Central memory CD8-positive, alpha-beta T cell (primary cell): Measurements from ENCODE around the gene SSC5D.

Source experiments
- ATAC-seq: fragments of 150-1000 bp; cut with Tn5 transposase; replicated peaks from 2 replicates; pipeline ENCODE4 v1.10.0; 2022; ENCODE audit warnings: mild to moderate bottlenecking, moderate FRiP score, moderate number of reproducible peaks; ENCODE audit not compliant: poor library complexity, severe bottlenecking; ENCODE audit errors: extremely low read depth
- DNase-seq, 2 donors: peaks; one replicate each; pipeline ENCODE4 v3.0.0; 2021; ENCODE audit warnings: low spot score in 2 of 2
- H3K27ac Mint-ChIP-seq: one replicate; pipeline ENCODE4 v1.8.0; 2022; ENCODE audit warnings: low read depth, mild to moderate bottlenecking, moderate library complexity, mixed read lengths
- H3K27me3 Mint-ChIP-seq: one replicate; pipeline ENCODE4 v1.8.0; 2022; ENCODE audit warnings: mixed read lengths
- H3K36me3 Mint-ChIP-seq: one replicate; pipeline ENCODE4 v1.8.0; 2022; ENCODE audit warnings: mild to moderate bottlenecking, moderate library complexity, mixed read lengths; ENCODE audit not compliant: insufficient read depth
- H3K4me1 Mint-ChIP-seq: one replicate; pipeline ENCODE4 v1.8.0; 2022; ENCODE audit warnings: mixed read lengths
- H3K4me3 Mint-ChIP-seq: one replicate; pipeline ENCODE4 v1.8.0; 2022; ENCODE audit warnings: mild to moderate bottlenecking, moderate library complexity, mixed read lengths
- H3K9me3 Mint-ChIP-seq: one replicate; pipeline ENCODE4 v1.8.0; 2022; ENCODE audit warnings: mixed read lengths

The SSC5D gene

DNA sequence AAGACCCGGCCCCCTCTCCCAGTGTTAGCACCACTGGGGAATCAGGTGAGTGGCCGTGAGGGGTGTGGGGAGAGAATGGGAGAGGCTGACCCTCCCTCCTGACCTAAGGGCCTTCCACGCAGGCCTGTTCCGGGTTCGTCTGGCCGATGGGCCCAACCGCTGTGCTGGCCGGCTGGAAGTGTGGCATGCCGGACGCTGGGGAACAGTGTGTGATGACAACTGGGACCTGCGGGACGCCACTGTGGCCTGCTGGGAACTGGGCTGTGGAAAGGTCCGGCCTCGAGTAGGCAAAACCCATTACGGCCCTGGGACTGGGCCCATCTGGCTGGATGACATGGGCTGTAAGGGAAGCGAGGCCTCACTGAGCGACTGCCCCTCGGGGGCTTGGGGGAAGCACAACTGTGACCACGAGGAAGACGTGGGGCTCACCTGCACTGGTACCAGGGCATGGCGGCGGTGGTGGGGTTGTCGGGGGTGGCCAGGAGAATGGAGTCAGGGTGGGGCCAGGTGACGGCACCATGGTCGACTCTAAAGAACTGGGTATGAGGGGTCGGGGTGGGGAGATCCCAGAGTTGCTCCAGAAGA is 12.2 kb downstream of the SSC5D start:
- Mint-ChIP-seq H3K27me3 (no peaks in the 10 kb centered on the region), H3K27ac (no peak overlapping the region), H3K9me3 (no peaks in the 10 kb centered on the region), H3K4me3 (no peak overlapping the region), H3K4me1 (peaks cover 13% of the 10 kb centered on the region), H3K36me3 (peaks cover 16% of the 10 kb centered on the region)
- DNase-seq (no peak), ATAC-seq (no peak)

DNA sequence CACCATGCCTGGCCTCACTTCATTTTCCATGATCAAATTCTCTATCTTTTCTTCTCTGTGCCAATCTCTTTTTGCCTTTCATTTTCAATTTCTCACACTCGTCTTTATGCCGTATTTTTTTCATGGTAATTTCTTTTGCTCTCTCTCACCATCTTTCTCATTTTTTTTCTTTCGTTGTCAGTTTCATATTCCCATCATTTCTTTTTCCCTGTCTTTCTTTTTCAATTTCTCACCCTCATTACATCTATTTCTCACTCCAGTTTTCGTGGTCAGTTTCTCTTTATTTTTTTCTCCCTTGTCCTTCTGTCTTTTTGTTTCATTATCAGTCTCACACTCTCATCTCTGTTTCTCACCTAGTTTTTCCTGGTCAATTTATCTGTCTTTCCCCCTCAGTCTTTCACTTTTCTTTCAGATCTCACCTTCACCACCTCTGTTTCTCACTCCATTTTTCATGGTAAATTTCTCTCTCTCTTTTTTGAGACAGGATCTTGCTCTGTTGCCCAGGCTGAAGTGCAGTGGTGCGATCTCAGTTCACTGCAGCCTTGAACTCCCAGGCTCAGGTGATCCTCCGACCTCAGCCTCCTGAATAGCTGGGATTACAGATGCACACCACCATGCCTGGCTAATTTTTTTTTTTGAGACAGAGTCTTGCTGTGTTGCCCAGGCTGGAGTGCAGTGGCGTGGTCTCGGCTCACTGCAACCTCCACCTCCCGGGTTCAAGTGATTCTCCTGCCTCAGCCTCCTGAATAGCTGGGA is 14.1 kb downstream of the SSC5D start:
- no peak for DNase-seq
- peaks cover 2% of the 10 kb centered on the region for H3K27me3 Mint-ChIP-seq
- H3K9me3 Mint-ChIP-seq = no peaks in the 10 kb centered on the region
- H3K4me3 Mint-ChIP-seq = no peak overlapping the region
- no peak overlapping the region for H3K27ac Mint-ChIP-seq
- H3K36me3 Mint-ChIP-seq = peaks cover 16% of the 10 kb centered on the region
- peaks cover 13% of the 10 kb centered on the region for H3K4me1 Mint-ChIP-seq
- no peak for ATAC-seq

DNA sequence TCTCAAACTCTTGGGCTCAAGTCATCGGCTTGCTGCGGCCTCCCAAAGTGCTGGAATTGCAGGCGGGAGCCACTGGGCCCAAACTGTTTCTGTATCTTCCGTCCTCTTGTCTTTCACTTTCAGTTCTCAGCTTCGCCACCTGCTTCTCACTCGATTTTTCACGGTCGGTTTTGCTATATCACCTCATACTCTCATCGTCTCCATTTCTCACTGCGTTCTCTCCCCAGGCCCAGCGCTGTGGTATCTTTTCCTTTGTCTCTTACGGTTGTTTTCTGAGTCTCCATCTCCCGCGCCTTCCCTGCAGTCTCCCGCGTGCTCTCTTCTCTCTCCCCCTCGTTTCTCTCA is 14.9 kb downstream of the SSC5D start:
- no peak for DNase-seq
- peak; percentile 25 for ATAC-seq
- Mint-ChIP-seq H3K36me3 (peaks cover 16% of the 10 kb centered on the region), H3K4me3 (peak overlapping the region; percentile 84), H3K27ac (peak overlapping the region; percentile 82), H3K9me3 (no peaks in the 10 kb centered on the region), H3K27me3 (peaks cover 9% of the 10 kb centered on the region), H3K4me1 (peaks cover 13% of the 10 kb centered on the region)

DNA sequence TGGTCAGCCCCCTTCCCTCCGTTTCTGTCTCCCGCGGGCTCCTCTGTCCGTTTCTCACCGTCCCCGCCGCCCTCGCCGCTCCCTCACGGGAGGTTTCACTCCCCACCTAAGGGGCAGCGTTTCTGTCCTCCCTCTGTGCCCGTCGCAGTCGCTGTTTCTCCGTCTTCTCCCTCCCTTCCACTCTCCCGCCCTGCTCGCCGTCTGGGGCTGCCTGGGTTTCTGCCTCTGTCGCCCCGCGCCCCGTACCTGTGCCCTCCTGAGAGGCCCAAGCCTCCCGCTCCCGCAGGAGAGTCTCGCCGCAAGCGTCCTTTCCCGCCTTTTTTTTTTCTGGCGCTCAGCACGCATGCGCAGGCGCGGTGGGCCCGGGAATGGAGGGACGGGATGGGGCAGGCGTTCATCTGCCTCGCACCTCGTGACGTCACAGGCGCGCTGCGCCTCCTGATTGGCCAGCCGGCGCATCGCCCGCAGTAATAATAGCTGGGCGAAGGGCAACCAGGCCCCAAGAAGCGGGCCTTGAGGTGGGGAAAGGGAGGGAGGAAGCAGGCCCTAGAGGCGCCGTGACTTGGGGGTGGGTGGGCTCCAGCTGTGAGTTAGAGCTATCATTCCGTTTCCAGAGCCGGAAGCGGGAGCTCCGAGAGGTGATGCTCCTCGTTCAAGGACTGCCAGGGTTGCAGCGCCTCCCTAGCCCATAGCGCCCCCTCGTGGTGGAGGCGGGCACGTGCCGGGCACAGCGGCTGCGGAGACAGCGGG is 15.4 kb downstream of the SSC5D start:
- peaks cover 16% of the 10 kb centered on the region for H3K36me3 Mint-ChIP-seq

DNA sequence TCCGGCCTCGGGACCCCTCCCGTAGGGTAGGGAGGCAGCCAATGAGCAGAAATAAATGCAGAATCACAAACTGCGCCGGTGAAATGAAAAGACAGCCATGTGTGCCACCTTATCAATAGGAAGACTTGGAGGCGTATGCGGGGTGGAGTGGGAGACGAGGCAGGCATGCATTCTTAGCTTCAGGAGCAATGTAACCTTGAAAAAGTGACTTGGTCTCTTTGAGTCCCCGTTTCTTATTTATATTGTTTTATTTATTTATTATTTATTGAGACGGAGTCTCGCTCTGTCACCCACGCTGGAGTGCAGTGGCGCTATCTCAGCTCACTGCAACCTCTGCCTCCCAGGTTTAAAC is 16.0 kb downstream of the SSC5D start:
- ATAC-seq (peak; percentile 5), DNase-seq (no peak)
- Mint-ChIP-seq H3K4me1 (peaks cover 13% of the 10 kb centered on the region), H3K36me3 (peaks cover 16% of the 10 kb centered on the region), H3K4me3 (peak overlapping the region; percentile 84), H3K27ac (peak overlapping the region; percentile 82), H3K27me3 (peaks cover 18% of the 10 kb centered on the region), H3K9me3 (no peaks in the 10 kb centered on the region)

More for the DNA sequence above, 15.4 kb downstream of the SSC5D start:
- peaks cover 13% of the 10 kb centered on the region for H3K27me3 Mint-ChIP-seq
- H3K4me1 Mint-ChIP-seq = peaks cover 13% of the 10 kb centered on the region
- ATAC-seq (peak; percentile 95), DNase-seq (peak; percentile 88 to 97)
- H3K9me3 Mint-ChIP-seq = no peaks in the 10 kb centered on the region
- peak overlapping the region; percentile 82 for H3K27ac Mint-ChIP-seq
- H3K4me3 Mint-ChIP-seq = peak overlapping the region; percentile 84

DNA sequence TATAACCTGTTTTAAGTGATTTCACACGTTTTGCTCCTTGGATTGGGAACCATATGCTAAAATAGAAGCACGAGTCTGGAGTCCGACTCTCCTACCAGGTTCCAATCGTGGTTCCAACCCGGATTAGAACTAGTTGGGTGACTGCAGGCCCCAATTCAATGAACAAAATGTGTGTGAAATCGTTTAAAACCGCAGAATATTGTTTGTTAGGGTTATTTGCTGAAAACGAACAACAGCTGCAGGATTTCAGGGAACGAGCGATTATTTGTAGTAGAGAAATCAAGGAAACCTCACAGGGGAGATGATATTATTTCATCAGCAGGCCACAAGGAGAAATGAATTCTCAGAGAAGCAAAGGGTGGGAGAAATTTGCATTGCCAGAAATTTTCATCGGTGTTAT is 16.7 kb downstream of the SSC5D start:
- Mint-ChIP-seq H3K36me3 (peaks cover 16% of the 10 kb centered on the region), H3K4me1 (peaks cover 13% of the 10 kb centered on the region), H3K4me3 (no peak overlapping the region), H3K9me3 (no peaks in the 10 kb centered on the region), H3K27ac (no peak overlapping the region), H3K27me3 (peaks cover 22% of the 10 kb centered on the region)
- no peak for ATAC-seq
- no peak for DNase-seq

DNA sequence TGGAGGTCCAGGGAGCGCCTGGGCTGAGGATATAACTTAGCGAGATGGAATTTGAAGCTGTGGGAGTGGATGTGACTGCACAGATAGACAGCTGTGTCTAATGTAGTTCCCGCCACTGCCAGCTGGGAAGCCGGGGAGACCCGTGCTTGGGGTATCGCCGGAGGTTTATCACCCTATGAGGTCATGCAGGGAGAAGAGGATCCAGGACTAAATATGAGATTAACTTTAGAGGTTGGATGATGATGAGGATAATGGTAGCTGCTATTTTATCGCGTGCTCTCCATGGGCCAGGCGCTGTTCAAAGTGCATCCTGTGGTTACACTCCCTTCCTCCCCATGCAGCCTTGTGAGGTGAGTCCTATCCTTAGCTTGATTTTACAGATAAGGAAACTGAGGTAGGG is 19.9 kb downstream of the SSC5D start:
- ATAC-seq (no peak), DNase-seq (no peak)
- H3K27ac Mint-ChIP-seq = no peak overlapping the region
- H3K9me3 Mint-ChIP-seq = no peaks in the 10 kb centered on the region
- H3K4me3 Mint-ChIP-seq = no peak overlapping the region
- peaks cover 45% of the 10 kb centered on the region for H3K27me3 Mint-ChIP-seq
- H3K36me3 Mint-ChIP-seq = peaks cover 11% of the 10 kb centered on the region
- H3K4me1 Mint-ChIP-seq = peaks cover 11% of the 10 kb centered on the region

DNA sequence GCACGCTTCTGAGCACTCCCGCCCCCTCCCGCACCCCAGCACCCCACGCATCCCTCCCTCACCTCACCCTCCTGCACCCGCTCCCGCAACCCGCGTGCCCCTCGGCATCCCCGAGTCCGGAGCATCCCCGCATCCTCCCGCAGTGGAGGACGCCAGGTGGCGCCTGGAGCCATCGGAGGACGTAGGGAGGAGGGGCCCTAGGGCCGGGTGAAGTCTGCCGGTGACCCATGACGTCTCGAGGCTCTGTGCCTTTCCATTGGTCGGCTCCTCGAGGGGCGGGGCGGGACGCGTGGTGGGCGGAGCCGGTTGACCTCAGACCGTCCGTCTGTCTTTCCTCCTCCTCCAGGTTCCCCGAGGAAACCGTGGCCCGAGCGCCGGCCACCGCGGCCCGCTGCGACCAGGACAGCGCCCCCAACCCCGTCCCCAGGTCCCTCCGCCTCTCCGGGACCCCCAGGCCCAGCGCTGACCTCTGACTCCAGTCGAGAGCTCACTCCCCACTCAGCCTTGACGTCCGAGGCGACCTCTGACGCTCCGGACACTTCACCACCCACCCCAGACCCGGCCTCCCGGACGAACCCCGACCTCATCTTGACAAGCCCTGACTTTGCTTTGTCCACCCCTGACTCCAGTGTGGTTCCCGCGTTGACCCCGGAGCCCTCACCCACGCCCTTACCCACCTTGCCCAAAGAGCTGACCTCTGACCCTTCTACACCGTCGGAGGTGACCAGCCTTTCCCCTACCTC is 28.8 kb downstream of the SSC5D start:
- peak; percentile 82 to 87 for DNase-seq
- peaks cover 18% of the 10 kb centered on the region for H3K27me3 Mint-ChIP-seq
- H3K4me1 Mint-ChIP-seq = peaks cover 5% of the 10 kb centered on the region
- peak overlapping the region; percentile 68 for H3K4me3 Mint-ChIP-seq
- peak overlapping the region; percentile 45 for H3K27ac Mint-ChIP-seq
- no peaks in the 10 kb centered on the region for H3K36me3 Mint-ChIP-seq
- no peaks in the 10 kb centered on the region for H3K9me3 Mint-ChIP-seq
- ATAC-seq = peak; percentile 100

DNA sequence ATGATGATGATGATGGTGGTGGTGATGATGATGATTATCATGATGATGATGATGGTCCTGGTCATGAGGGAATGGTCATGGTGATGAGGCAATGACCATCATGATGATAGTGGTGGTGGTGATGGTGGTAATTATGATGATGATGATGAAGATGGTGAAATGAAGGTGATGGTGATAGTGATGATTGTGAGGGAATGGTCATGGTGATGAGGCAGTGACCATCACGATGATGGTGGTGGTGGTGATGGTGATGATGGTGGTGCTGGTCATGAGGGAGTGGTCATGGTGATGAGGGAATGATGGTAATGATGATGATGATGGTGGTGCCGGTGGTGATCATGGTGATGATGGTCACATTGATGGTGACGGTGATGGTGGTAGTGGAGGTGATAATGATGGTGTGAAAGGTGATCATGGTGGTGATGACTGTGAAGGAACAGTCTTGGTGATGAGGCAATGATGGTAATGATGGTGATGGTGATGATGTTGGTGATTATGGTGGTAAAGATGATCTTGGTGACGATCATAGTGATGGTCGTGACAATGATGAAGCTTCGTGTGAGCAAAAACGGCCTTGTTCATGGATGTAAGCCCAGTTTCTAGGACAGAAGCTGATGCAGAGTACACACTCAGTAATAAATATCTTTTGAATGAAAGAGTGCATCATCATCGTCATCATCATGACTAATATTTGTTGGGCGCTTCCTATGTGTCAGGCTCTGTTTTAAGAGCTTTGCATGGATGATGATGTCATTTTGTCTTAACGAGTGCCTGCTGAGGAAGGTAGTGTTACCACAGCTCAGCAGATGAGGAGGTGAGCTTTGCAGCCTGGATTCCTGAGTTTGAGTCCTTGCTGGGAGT is 31.4 kb downstream of the SSC5D start:
- H3K4me3 Mint-ChIP-seq = no peak overlapping the region
- H3K36me3 Mint-ChIP-seq = no peaks in the 10 kb centered on the region
- peaks cover 5% of the 10 kb centered on the region for H3K4me1 Mint-ChIP-seq
- no peak for ATAC-seq
- H3K27ac Mint-ChIP-seq = no peak overlapping the region
- H3K9me3 Mint-ChIP-seq = no peaks in the 10 kb centered on the region
- no peaks in the 10 kb centered on the region for H3K27me3 Mint-ChIP-seq
- DNase-seq = no peak

DNA sequence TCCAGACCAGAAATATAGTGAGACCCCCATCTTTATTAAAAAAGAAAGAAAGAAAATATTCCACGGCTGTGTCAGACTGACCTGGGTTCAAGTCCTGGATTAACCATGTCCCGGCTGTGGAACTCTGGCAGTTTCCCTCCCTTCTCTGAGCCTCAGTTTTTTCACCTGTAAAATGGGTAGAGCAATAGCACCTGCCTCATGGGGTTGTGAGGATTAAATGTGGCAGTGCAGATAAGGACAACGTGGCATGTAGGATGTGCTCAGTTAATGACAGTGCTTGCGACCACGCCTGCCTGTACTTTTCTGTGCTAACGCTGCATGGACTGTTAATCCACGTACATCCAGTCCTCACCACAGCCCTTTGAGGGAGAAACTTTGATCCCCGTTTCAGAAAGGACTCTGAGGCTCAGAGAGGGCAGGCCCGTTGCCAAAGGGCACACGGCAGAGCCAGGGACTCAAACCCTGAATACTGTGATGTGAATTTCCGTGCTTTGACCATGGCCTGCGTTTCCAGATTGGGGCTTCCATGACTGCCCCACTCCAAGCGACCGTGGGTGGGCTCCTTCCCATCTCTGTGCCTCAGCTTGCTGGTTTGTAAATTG is 32.6 kb downstream of the SSC5D start:
- no peak for DNase-seq
- no peaks in the 10 kb centered on the region for H3K9me3 Mint-ChIP-seq
- H3K36me3 Mint-ChIP-seq = no peaks in the 10 kb centered on the region
- no peak overlapping the region for H3K4me3 Mint-ChIP-seq
- H3K27me3 Mint-ChIP-seq = no peaks in the 10 kb centered on the region
- H3K4me1 Mint-ChIP-seq = peaks cover 5% of the 10 kb centered on the region
- no peak for ATAC-seq
- H3K27ac Mint-ChIP-seq = no peak overlapping the region

DNA sequence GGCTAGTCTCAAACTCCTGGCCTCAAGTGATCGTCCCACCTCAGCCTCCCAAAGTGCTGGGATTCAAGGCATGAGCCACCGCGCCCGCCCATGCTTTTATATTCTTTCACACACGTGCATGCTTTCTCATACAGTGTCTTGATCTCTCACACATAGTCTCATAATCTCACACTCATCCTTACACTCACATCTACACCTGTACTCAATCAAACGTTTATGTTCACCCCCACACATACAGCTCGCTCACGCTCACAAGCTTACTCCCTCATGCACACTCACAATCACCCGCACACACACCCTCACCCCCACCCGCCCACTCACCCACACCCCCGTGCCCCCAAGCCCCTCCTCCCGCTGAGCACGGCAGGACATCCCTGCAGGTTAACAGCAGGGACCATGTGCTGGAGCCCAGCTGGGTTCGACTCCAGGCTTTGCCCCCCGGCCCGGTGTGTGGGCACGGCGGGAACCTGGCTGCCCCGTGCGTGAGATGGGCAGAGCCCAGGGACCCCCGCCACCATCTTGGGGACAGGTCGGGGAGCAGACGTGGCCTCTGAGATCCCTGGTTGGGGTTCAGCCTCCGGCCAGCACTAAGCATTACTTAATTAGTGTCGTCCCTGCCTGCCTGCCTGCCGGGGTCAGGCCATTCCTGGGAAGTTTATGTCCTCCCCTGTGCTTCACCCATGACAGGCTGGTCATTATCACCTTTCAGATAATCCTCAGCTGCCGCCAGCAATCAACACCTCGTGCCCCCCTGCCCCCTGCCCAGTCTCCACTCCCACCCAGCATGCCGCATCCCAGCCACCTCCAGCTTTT is 37.3 kb downstream of the SSC5D start:
- no peak for ATAC-seq
- Mint-ChIP-seq H3K4me3 (no peak overlapping the region), H3K4me1 (no peaks in the 10 kb centered on the region), H3K27ac (no peak overlapping the region), H3K27me3 (no peaks in the 10 kb centered on the region), H3K9me3 (no peaks in the 10 kb centered on the region), H3K36me3 (no peaks in the 10 kb centered on the region)
- no peak for DNase-seq
